GM06990 (cell line): ENCODE measurements around the gene PIM2.
A peak's percentile ranks its signal among the peaks of the same experiment; 100 is the strongest.

Experiments
- DNase-seq: peaks from one replicate; pipeline ENCODE4 v3.0.0-alpha.2; 2011; ENCODE audit not compliant: insufficient read length; ENCODE audit errors: extremely low read depth
- H3K27me3 ChIP-seq: replicated peaks from 2 replicates; pipeline ENCODE4 v1.6.0; 2011; ENCODE audit warnings: low read length; ENCODE audit not compliant: control insufficient read depth, insufficient read depth
- H3K36me3 ChIP-seq: 2 replicates; pipeline ENCODE4 v1.5.1; 2011; ENCODE audit warnings: low read length; ENCODE audit not compliant: control insufficient read depth, insufficient read depth
- H3K4me3 ChIP-seq: replicated peaks from 2 replicates; pipeline ENCODE4 v1.5.1; 2011; ENCODE audit warnings: low read depth, mild to moderate bottlenecking, control low read depth, low read length
- CTCF ChIP-seq: IDR thresholded peaks from 2 replicates; pipeline ENCODE4 v1.5.1; 2011; ENCODE audit warnings: low read length, control low read depth, mild to moderate bottlenecking, inconsistent platforms; ENCODE audit not compliant: insufficient read depth, poor library complexity, severe bottlenecking

PIM2 gene

GRCh38 chrX:48938721-48939425 lies 20.0 kb upstream of the PIM2 start:
- H3K36me3 ChIP-seq = peaks cover 3% of the 10 kb centered on the region
- no peak for TF ChIP-seq CTCF
- no peak overlapping the region for H3K4me3 ChIP-seq
- H3K27me3 ChIP-seq = no peaks in the 10 kb centered on the region
- DNase-seq = peak; percentile 70

GRCh38 chrX:48937054-48937907 lies 18.5 kb upstream of the PIM2 start:
- TF ChIP-seq CTCF = peak; percentile 56
- peaks cover 3% of the 10 kb centered on the region for H3K36me3 ChIP-seq
- DNase-seq = peak; percentile 86
- H3K27me3 ChIP-seq = no peaks in the 10 kb centered on the region
- peak overlapping the region; percentile 2; the same call in 1 of the 2 replicates for H3K4me3 ChIP-seq

- no peak overlapping the region for H3K4me3 ChIP-seq
These were observed 17.7 kb upstream of the PIM2 start for GRCh38 chrX:48936429-48937053.

GRCh38 chrX:48935301-48935670 lies 16.5 kb upstream of the PIM2 start:
- H3K27me3 ChIP-seq = no peaks in the 10 kb centered on the region
- DNase-seq = no peak
- no peak overlapping the region for H3K4me3 ChIP-seq
- TF ChIP-seq CTCF = no peak
- peaks cover 3% of the 10 kb centered on the region for H3K36me3 ChIP-seq

More at GRCh38 chrX:48936429-48937053, 17.7 kb upstream of the PIM2 start:
- no peak for TF ChIP-seq CTCF
- DNase-seq = no peak
- H3K36me3 ChIP-seq = peaks cover 3% of the 10 kb centered on the region
- H3K27me3 ChIP-seq = no peaks in the 10 kb centered on the region

GRCh38 chrX:48934581-48935300 lies 15.9 kb upstream of the PIM2 start:
- Histone ChIP-seq H3K27me3 (no peaks in the 10 kb centered on the region), H3K36me3 (peaks cover 3% of the 10 kb centered on the region), H3K4me3 (no peak overlapping the region)
- TF ChIP-seq CTCF = no peak
- DNase-seq = no peak
